Hematopoietic multipotent progenitor cell (in vitro differentiated cells): Measurements from ENCODE around the gene FMN1. TPM values are rescaled to one million over a fixed set of nuclear protein-coding genes. Genes with fewer than 3 reads are reported as not detected.

Source experiments
- DNase-seq, 3 donors: peaks; one replicate each; pipeline ENCODE4 v3.0.0-alpha.2; 2011 to 2015; ENCODE audit warnings: low read depth in 2 of 3, low spot score in 2 of 3
- total RNA-seq: library from RNA; depleted of rRNA; stranded (reverse); fragments of >200 nt; gene quantifications from one replicate; pipeline ENCODE4 v1.2.3, GENCODE V29; 2012

The FMN1 gene
- total RNA-seq, 1 donor = 0.27 TPM

- peak in 2 of 3 donors; percentile 19 to 56 for DNase-seq
Observed at GRCh38 chr15:33068511-33068990, 126.0 kb downstream of the FMN1 start.

- DNase-seq = peak in 2 of 3 donors; percentile 37 to 54
Observed at GRCh38 chr15:33068007-33068481, 126.5 kb downstream of the FMN1 start.

- DNase-seq = no peak
Observed at GRCh38 chr15:33067456-33067855, 127.1 kb downstream of the FMN1 start.

GRCh38 chr15:33066584-33066983, 127.9 kb downstream of the FMN1 start:
- DNase-seq = no peak

GRCh38 chr15:33064878-33065277, 129.6 kb downstream of the FMN1 start:
- no peak for DNase-seq

GRCh38 chr15:33059184-33059583, 135.3 kb downstream of the FMN1 start:
- no peak for DNase-seq

- no peak for DNase-seq
Observed at GRCh38 chr15:33057845-33058244, 136.7 kb downstream of the FMN1 start.

- no peak for DNase-seq
Observed at GRCh38 chr15:33055962-33056361, 138.6 kb downstream of the FMN1 start.

GRCh38 chr15:33051528-33051927, 143.0 kb downstream of the FMN1 start:
- no peak for DNase-seq

- DNase-seq = peak in 1 of 3 donors; percentile 11
Observed at GRCh38 chr15:33048255-33048654, 146.3 kb downstream of the FMN1 start.

GRCh38 chr15:33047077-33047476, 147.4 kb downstream of the FMN1 start:
- DNase-seq = no peak

- no peak for DNase-seq
Observed at GRCh38 chr15:33046329-33046728, 148.2 kb downstream of the FMN1 start.

- no peak for DNase-seq
Observed at GRCh38 chr15:33045066-33045810, 149.3 kb downstream of the FMN1 start.

GRCh38 chr15:33044598-33044997, 149.9 kb downstream of the FMN1 start:
- no peak for DNase-seq

GRCh38 chr15:33043636-33044035, 150.9 kb downstream of the FMN1 start:
- DNase-seq = no peak

- DNase-seq = no peak
Observed at GRCh38 chr15:33040496-33040895, 154.0 kb downstream of the FMN1 start.

GRCh38 chr15:33034588-33034987, 159.9 kb downstream of the FMN1 start:
- no peak for DNase-seq

GRCh38 chr15:33032053-33032452, 162.5 kb downstream of the FMN1 start:
- DNase-seq = no peak

GRCh38 chr15:33031324-33031821, 163.1 kb downstream of the FMN1 start:
- no peak for DNase-seq

GRCh38 chr15:33030315-33030714, 164.2 kb downstream of the FMN1 start:
- no peak for DNase-seq

GRCh38 chr15:33029109-33029652, 165.3 kb downstream of the FMN1 start:
- DNase-seq = no peak

GRCh38 chr15:33028495-33028894, 166.0 kb downstream of the FMN1 start:
- no peak for DNase-seq
